AML-193 (cell line): ENCODE results near the gene CLIC6.

Source experiments
- DNase-seq, 2 experiments: peaks; one replicate each; lab custom pipeline; 2025; lab: John Stamatoyannopoulos, UW

Gene CLIC6

DNA sequence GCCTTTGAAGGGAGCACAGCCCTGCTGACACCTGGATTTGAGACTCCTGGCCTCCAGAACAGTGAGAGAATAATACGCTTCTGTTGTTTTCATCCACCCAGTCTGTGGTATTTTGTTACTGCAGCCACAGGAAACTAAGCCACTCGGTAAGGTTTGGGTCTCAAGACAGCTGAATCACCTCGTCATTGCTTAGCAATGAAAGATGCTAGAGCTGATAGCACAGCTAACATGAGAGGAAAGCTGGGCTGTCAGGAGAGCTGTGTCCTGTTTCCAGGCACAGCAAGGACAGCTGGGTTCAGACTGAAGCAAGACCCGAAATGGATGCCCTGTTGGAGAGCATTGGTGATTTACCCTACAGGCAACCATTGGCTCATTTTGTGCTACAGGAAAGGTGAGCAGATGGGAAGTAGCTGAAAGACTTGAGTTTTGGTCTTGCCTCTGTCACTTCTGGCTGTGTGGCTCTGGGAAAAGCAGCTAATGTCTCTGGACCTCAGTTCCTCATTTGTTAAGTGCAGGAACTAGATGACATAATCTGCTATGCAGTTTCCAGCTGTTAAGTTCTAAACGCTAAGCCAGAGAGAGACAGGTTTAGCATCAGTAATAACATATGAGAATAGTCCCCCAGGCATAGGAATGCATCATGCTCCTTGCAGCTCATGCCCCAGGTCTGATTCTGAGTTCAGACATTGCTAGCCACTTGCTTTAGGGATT lies 58.0 kb downstream of the CLIC6 start:
- DNase-seq: no peak

DNA sequence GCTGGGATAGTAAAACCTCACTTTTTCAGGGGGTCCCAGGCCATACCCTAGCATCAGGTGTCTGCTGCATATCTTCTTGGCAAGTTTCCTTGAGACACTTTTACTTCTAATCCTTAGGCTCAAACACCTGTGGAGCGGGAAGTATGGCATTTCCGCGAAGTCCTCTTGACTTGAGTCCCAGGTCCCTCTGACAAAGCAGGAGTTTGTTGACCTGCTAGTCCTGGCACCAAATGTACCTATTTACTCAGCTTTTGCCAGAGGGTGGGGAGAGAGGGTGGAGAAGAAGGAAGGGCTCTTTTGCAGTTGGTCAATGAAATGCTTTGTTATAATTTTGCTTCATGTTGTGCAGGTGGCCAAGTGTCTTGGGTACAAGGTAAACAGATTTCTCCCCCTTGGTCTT lies 59.7 kb downstream of the CLIC6 start:
- DNase-seq: no peak

DNA sequence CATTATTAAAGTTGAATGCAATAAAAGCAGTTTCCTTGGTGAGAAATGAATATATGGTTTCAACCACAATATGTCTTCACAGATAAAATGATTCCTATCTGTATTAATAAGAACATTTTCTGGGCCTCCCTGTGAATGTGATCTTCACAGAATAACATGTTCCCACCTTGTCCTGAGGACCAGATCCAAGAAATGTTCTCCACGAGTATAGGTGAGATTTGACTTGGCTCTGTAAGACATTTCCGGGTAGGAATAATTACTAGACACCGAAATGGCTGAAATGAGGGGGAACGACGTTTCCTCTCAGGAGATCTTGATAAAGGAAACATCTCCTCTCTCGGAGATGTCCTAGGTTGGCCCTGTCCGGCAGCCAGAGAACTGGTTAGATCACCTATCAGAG lies 61.4 kb downstream of the CLIC6 start:
- no peak for DNase-seq

DNA sequence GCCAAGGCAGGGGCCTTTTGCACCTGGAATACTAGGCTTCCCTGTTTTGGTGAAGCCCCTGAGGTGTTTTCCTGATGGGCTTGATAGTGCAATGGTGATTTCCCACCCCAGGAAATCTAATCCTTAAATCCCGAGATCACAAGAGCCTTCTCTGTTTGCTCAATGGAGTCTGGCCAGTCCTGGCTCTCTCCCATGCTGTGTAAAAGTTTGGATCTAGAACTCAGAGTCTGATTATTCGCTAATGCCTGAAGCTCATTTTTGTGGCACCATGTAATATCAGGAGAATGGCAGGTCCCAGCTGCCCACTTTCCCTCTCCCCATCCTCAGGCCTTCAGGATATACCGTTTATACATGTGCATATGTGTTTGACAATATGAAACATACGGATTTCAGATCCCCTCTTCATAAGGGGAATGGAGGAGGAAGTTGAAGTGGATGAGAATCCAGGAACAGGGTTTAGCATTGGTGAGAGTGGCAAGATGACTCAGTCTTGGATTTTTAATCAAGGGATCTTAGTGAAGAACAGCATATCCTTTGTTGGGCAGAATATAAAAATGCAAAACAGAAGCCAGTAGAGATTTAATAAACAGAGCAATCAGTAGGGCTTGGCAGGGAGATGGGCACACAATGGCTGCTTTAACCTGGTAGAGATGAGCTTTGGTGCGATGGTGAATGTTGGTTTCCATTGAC lies 62.1 kb downstream of the CLIC6 start:
- no peak for DNase-seq

DNA sequence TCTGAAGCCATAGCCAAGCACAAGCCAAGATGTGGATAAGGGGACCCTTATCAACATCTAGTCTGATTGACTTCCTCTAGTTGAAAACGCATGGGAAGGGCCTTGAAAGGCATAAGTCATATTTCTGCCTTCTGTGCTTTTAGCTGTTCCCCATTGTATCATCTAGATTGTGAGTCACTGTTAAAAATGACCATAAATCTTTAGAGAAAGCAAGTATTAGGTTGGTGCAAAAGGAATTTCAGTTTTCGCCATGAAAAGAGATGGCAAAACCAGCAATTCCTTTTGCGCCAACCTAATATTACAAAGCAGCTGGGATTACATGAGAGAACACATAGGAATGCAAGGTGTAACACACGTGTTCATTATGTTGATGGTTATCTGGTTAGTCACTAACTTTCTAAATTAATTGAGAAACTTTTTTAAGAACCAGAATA lies 63.6 kb downstream of the CLIC6 start:
- DNase-seq: no peak

DNA sequence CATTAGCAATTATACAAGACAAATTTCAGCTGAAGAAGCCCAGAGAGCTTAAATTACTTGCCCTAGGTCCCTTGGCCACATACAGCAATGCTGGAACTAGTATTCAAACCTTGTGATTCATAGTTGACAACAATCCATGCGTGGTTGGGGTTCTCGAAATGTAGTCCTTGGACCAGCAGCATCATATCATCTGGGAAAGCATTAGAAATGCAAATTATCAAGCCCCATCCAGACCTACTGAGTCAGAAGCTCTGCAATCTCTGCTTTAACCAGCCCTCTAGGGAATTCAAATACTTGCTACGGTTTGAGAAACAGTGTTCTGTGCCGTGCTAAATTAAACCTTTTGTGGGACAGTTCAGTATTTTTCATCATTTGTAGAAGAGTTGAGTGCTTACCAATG lies 65.1 kb downstream of the CLIC6 start:
- no peak for DNase-seq

DNA sequence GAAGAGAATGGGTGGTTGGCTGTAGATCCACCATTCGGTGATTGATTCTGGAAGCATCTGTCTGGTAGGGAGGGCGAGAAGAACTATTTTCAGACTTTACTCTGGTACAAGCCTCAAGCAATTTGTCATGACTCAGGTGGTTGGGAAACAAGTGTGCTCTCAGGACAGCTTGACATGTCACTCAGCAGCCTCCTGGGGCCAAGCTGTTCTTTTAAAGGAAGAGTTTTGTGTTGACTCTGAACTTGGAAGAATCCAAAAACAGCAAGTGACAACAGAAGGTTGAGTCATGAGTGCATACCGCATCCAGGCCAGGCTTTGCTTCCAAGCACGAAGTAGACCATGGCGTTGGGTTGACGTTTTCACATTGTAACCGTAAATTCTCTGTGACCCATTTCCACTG lies 65.9 kb downstream of the CLIC6 start:
- DNase-seq: no peak

DNA sequence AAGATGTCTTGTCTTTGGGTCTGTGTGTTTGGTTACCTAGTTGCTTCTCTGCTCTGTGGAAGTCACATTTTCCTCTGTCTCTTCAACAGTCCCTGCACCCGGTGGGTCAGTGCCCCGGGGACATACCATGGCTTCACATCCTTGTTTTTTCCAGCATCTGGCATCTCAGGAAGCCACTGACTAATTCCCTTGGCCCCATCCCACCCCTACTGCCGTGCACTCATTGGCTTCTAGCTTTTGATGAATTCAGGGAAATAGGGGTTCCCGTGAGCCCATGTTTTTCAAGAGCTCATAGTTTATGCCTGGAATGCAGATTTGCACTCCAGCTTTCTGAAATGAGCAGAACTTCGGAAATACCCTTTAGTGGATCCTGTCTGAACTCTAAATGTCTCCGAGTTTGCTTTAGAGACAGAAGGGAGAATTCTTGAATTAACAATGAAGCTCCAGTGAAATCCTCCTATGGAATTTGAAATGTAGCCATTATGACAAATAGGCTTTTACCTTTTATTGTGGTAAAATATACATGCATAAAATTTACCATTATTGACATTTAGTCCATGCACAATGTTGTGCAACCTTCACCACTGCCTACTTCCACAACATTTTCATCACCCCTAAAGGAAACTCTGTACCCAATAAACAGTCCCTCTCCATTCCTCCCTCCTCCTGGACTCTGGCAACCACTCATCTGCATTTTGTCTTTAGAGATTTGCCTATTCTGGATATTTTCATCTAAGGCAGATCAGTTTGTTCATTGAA lies 67.5 kb downstream of the CLIC6 start:
- DNase-seq: no peak

DNA sequence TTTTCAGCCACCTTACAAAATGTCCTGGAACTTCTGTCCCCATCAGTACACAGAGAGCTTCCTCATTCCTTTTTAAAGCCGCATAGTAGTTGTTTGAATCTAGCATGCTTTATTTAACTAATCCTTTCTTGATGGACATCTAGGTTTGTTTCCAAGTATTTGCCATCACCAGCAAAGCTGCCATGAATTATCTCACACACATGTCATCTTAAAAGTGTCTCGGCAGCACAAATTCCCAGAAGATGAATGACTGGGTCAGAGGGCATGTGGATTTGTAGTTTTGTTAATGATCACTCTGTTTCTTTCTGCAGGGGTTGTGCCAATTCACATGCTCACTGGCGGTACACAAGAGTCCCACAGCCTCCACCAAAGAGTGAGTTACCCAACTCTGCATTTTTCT lies 68.3 kb downstream of the CLIC6 start:
- no peak for DNase-seq

DNA sequence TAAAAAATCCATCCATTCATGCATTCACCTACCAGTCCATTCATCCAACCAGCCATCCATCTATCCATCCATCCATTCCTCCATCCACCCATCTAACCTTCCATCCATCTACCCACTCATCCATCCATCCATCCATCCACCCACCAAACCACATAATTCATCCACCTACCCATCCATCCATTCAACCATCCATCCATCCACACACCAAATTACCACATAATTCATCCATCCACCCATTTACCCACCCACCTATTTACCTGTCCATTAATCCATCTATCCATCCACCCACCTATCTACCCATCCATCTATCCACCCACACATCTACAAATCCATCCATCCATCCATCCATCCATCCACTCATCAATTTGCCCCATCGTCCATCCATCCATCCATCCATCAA lies 71.4 kb downstream of the CLIC6 start:
- DNase-seq: no peak

DNA sequence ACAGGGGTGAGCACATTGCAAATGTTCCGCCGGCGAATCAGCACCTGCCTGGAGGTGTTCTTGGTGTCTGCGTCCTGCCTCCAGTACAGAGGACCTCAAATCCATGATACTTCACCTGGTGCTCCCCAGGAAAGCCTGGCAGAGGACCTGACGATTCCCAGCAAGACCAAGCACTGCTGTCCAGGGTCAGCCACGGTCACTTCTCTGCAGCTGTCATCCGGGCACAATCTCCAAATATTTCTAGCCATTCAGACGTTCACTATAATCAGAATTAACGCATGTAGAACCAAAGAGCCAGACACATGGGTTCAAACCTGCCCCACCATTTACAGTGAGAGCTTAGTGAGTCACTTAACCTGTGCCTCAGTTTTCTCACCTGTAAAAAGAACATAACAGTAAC lies 74.5 kb downstream of the CLIC6 start:
- DNase-seq: no peak

DNA sequence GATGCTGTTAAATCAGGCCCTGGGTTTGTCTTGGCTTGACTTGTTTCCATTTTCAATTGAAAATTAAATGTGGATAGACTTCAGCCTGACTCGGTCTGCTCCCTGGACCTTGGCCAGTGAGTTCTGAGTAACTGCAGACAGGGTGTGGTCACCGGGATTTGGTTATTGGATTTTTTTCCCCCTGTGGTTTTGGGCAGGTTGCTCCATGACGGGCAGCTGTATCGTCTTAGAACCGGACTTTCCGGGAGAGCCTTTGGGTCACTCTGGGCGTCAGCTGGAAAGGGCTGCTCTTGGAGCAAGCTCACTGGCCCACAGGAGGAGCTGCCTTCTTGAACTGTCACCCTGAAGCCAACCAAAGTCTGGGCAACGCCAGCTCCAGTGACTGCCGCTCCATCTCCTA lies 75.0 kb downstream of the CLIC6 start:
- no peak for DNase-seq

DNA sequence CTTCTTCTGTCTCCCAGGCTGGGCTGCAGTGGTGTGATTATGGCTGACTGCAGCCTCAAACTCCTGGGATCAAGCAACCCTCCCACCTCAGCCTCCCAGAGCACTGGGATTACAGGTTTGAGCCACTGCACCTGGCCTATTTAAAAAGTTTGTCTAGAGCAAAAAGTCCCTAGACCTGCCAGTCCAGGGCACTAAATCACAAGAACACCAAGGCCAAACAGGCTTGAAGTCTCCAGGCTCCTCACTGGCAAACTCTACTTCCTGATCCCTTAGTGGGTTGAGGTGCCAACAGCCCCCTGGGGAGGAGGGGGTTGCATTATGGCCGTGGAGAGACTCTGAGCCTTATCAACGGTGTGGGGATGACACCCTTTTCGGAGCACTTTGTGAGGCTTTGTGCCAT lies 76.0 kb downstream of the CLIC6 start:
- DNase-seq: no peak

DNA sequence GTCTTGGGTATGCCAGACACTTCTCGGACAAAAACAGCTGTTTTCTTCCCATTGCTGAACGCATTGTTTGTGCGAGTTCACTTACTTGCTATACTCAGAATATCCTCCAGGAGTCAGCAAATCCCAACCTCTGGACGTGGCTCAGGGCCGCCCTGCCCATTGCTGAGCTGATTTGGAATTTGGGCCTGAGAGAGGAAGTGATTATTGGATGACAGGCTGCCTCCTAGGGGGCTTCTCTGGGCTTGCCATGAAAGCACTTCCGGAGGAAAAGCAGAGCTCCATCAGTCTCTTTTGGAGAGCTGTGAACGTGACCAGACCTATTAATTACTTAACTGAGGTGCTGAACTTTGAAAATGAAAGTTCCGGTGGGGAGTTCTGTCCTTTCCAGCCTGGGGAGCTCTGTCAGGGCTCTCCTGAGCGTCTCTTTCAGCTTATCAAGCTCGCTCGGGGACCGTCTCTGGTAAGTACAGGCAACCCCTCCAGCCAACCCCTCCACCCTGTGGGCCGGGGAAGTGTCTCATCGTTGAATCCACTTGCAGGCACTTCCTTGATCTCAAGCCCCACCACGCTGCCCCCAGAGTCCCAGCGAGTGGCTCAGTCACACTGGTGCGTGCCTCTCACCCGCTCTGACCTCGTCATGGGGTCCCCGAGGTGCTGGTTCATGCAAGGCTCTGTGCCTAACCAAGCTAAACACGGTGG lies 76.9 kb downstream of the CLIC6 start:
- peak; percentile 60 to 69 for DNase-seq

DNA sequence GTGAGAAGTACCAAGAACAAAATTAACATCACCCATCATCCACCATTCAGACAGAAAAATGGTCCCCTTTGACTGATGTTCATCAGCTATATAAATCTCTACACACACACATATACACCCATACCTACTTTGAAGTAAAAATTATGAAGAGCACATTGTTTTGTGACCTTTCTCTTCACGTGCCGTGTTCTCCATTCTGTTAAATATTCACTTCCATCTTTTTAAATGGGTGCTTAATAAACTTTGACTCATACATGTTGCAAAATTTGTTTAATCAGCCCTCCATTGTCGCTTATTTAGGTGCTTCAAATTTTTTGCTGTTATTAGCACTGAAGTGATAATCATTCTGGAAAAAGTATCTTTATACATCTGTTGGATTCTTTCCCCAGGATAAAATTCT lies 80.1 kb downstream of the CLIC6 start:
- DNase-seq: no peak

DNA sequence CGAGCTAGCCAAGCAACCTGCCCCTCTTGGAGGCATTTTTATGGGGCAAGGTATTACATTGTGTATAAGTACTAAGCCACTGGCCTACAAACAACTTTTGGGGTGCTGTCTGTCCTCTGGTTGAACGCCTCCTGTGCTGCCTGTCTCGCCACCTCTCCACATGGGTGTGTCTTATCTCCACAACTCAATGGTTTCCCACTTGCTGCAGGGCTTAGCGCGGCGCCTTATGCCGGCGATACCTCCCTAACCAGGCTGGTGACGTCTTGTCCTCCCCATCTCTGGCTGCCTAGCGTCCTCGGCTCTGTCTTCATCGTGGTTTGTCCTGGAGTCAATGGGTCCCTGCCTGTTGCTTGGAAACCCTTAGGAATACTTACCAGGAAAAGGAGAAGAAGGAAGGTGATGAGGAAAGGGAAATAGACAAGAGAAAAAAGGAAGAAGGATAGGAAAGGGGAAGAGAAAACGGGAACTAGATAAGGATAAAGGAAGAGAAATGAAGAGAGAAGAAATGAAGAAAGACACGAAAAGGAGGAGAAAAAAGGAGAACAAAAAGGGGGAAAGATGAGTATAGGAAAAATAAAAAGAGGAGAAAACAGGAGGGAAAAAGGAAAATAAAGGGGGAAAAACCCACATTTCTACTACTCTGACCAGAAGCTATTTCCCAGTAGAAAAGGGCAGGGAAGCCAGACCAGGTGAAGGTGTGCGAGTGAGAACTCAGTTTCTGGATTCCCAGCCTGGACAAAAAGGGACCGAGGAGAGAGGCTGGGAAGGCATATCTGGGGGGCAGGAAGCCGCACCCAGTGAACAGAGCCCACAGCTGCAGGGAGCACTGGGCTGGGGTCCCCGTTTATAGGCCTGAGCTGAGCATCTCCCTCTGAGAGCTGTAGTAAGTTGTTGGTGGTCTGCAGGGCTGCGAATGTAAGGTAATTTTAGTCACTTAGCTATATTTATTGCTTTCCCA lies 86.2 kb downstream of the CLIC6 start:
- DNase-seq: no peak

DNA sequence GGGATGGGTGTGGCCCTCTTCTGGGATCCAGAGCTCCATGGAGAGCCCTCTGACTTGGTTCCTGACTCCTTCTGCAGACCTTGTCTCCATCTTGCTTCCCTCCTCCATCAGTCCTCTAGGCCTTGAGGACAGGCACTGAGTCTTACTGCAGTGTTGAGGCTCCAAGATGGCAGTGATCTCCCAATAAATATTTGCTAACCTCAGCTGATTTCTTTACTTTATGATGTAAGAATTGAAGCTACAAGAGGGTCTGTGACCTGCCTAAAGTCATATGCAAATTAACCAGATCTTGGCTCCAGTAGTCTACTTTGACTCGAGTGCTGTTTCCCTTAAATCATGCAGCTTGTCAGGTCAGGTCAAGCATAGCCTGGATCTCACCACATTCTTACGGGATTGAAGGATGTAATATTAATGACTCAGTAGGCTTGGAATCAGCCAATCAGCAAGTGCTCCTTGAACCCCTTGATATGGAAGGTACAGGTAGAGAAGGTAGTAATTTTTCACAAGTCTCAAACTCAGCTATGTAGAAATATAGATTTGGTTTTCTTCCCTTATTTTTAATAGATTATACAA lies 93.0 kb downstream of the CLIC6 start:
- no peak for DNase-seq

DNA sequence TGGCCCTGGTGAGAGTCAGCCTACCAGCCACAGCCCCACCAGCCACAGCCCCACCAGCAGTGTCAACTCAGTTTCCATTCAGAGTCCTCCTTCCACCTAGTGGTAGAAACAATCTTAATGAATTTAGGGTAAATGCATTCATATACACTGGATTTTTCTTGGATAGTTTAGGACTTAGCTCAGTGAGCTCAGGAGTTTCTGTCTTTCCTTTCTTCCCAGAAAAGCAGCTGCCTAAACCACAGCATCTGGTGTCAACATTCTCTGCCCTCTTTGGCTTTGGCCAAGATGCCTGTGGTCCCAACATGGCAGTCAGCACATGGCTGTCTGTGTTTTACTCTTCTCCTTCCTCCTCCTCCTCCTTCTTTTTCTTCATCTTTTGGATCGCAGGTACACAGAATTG lies 94.0 kb downstream of the CLIC6 start:
- DNase-seq: no peak

DNA sequence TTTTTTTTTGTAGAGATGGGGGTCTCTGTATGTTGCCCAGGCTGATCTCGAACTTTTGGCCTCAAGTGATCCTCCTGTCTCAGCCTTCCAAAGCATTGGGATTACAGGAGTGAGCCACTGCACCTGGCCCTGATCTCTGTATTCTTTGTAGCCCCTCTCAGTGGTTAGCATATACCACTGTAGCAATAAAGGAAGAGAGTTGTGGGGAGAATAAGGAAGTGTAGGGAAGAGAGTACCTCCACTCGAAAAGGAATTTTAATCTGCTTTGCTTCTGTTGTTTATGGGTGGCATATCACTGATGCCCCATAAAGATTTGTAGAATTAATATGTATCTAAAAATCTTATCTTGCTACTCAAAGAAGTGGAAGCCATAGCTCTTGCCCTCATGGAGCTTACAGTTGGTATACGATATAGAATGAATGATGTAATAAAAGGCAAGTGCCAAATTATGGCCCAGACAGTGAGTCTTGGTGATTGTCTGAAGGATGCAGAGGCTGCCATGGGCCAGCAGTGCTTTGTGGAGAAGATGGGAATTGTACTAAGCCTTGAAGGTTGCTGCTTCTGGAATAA lies 96.0 kb downstream of the CLIC6 start:
- no peak for DNase-seq

DNA sequence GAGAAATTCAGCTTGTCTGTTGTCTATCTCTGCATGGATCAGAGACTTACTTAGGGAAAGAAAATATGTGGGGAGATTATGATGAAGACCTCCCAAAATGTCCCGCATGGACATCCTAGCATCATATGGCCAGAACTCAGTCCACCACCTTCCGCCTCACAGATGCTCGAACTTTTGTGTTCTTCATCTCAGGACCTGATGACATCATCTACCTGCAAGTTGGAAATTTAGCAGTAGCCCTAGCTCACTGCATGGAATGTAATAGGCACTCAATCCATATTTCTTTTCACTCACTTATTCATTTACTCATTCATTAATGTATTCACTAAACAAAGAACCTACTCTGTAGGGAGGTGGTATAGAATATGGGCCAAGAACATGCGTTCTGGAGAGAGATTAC lies 96.8 kb downstream of the CLIC6 start:
- DNase-seq: no peak

DNA sequence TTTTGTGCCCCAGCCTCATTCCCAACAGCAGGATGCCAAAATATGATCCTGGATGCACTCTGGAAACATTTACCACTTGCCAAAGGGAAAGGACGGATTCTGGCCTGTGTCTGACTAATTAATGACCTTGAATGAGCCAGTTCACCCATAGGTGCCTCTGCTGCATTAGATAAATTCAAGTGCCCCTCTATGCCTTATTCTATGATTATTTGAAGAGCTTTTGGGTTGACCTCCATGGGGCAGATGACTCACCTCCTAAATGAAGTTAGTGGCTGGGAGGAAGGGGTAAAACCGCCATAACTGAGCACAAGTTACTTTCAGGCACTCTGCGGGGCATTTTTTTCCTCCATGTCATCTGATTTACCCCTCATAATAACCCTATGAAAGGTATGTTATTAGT lies 98.1 kb downstream of the CLIC6 start:
- no peak for DNase-seq
